Activated gamma-delta T cell (primary cell): ENCODE data around the gene INPP1.
"Not testable (repeated sequence)": the region's sequence is repeated elsewhere in the genome, so short reads cannot be mapped to it uniquely, and the experiment has no call there.

Experiments
- DNase-seq: peaks from one replicate; lab custom pipeline; 2025; lab: John Stamatoyannopoulos, UW

The INPP1 gene

GRCh38 chr2:190333928-190334327, 9.5 kb upstream of the INPP1 start:
- DNase-seq: no peak

GRCh38 chr2:190334479-190335224, 8.7 kb upstream of the INPP1 start:
- DNase-seq: no peak

- no peak for DNase-seq
These were observed 8.2 kb upstream of the INPP1 start for GRCh38 chr2:190335225-190335559.

- DNase-seq: not testable (repeated sequence)
These were observed 7.8 kb upstream of the INPP1 start for GRCh38 chr2:190335584-190335983.

GRCh38 chr2:190336420-190336819, 7.0 kb upstream of the INPP1 start:
- no peak for DNase-seq

GRCh38 chr2:190338453-190338852, 4.9 kb upstream of the INPP1 start:
- DNase-seq: no peak

- no peak for DNase-seq
These were observed 4.0 kb upstream of the INPP1 start for GRCh38 chr2:190339394-190339793.

- no peak for DNase-seq
These were observed 3.0 kb upstream of the INPP1 start for GRCh38 chr2:190340369-190340768.

GRCh38 chr2:190342611-190343010, 778 bp upstream of the INPP1 start:
- DNase-seq: no peak

GRCh38 chr2:190343089-190343535, 277 bp upstream of the INPP1 start:
- DNase-seq: no peak

GRCh38 chr2:190344276-190344827, 963 bp downstream of the INPP1 start:
- no peak for DNase-seq

GRCh38 chr2:190350371-190350770, 7.0 kb downstream of the INPP1 start:
- no peak for DNase-seq

- DNase-seq: no peak
These were observed 8.6 kb downstream of the INPP1 start for GRCh38 chr2:190351955-190352354.

GRCh38 chr2:190352668-190353536, 9.5 kb downstream of the INPP1 start:
- DNase-seq: no peak

GRCh38 chr2:190353537-190353899, 10.1 kb downstream of the INPP1 start:
- DNase-seq: no peak

GRCh38 chr2:190354003-190354690, 10.8 kb downstream of the INPP1 start:
- DNase-seq: no peak

- no peak for DNase-seq
These were observed 12.7 kb downstream of the INPP1 start for GRCh38 chr2:190355968-190356644.

- no peak for DNase-seq
These were observed 14.2 kb downstream of the INPP1 start for GRCh38 chr2:190357600-190357999.

- DNase-seq: not testable (repeated sequence)
These were observed 15.5 kb downstream of the INPP1 start for GRCh38 chr2:190358655-190359448.

- DNase-seq: no peak
These were observed 17.2 kb downstream of the INPP1 start for GRCh38 chr2:190360561-190360960.

GRCh38 chr2:190360965-190361364, 17.6 kb downstream of the INPP1 start:
- DNase-seq: no peak
